HEK293 (cell line): ENCODE measurements around the gene UTP11.

ENCODE experiments used
- CTCF ChIA-PET: fragments of 350-600 bp; formaldehyde crosslinking; extraction: SDS; loops from one replicate; lab custom pipeline; 2021; ENCODE audit warnings: antibody characterized with exemption; lab: Yijun Ruan, JAX
- POLR2A ChIA-PET: fragments of 300-600 bp; formaldehyde crosslinking; extraction: SDS; loops from one replicate; lab custom pipeline; 2020; ENCODE audit warnings: antibody characterized with exemption, inconsistent platforms; lab: Yijun Ruan, JAX
- H3K27ac ChIP-seq: fragments of 200-500 bp; sonication (Bioruptor generic); 2 replicates; pipeline ENCODE4 v1.5.1; 2014; ENCODE audit warnings: low read depth, low read length, control low read depth, inconsistent platforms; ENCODE audit errors: extremely low read depth
- H3K36me3 ChIP-seq, 2 experiments: fragments of 200-500 bp in 1 of 2; sonication (Bioruptor generic) in 1 of 2; 1 replicate in 1 of 2; 2 replicates in 1 of 2; pipeline ENCODE4 v1.5.1; 2014 to 2017; ENCODE audit warnings: inconsistent platforms in 2 of 2, low read length in 2 of 2; ENCODE audit not compliant: control insufficient read depth in 2 of 2, insufficient read depth in 1 of 2
- H3K4me1 ChIP-seq: fragments of 200-500 bp; sonication (Bioruptor generic); 2 replicates; pipeline ENCODE4 v1.5.1; 2014; ENCODE audit warnings: mild to moderate bottlenecking, low read length, inconsistent platforms; ENCODE audit not compliant: control insufficient read depth, insufficient read depth
- H3K4me3 ChIP-seq: 2 replicates; pipeline ENCODE4 v1.5.1; 2011; ENCODE audit warnings: low read depth, mild to moderate bottlenecking, control low read depth, low read length, moderate library complexity
- H3K9me3 ChIP-seq: fragments of 200-500 bp; sonication (Bioruptor generic); 2 replicates; pipeline ENCODE4 v1.5.1; 2014; ENCODE audit warnings: low read depth, low read length, inconsistent platforms; ENCODE audit not compliant: control insufficient read depth, insufficient read depth
- EGR2 ChIP-seq: fragments of 450-650 bp; formaldehyde crosslinking; IDR thresholded peaks from 2 replicates; pipeline ENCODE4 v1.5.1; 2016; ENCODE audit warnings: low read depth, missing biosample characterization, missing genetic modification characterization
- HOXD13 ChIP-seq: sonication (generic); formaldehyde crosslinking; IDR thresholded peaks from 2 replicates; pipeline ENCODE4 v1.8.0; 2022; ENCODE audit warnings: missing genetic modification reagents, borderline replicate concordance
- OVOL3 ChIP-seq: fragments of 450-650 bp; formaldehyde crosslinking; IDR thresholded peaks from 2 replicates; pipeline ENCODE4 v1.5.1; 2016; ENCODE audit warnings: missing biosample characterization, missing genetic modification characterization
- RBAK ChIP-seq: fragments of 450-650 bp; formaldehyde crosslinking; IDR thresholded peaks from 2 replicates; pipeline ENCODE4 v1.5.1; 2016; ENCODE audit warnings: missing biosample characterization, missing genetic modification characterization
- SCRT1 ChIP-seq: fragments of 450-650 bp; formaldehyde crosslinking; IDR thresholded peaks from 2 replicates; pipeline ENCODE4 v1.5.1; 2016; ENCODE audit warnings: missing biosample characterization, missing genetic modification characterization, borderline replicate concordance
- ZFP69B ChIP-seq: fragments of 450-650 bp; formaldehyde crosslinking; IDR thresholded peaks from 2 replicates; pipeline ENCODE4 v1.5.1; 2016; ENCODE audit warnings: missing biosample characterization, missing genetic modification characterization
- ZNF146 ChIP-seq: fragments of 450-650 bp; formaldehyde crosslinking; IDR thresholded peaks from 2 replicates; pipeline ENCODE4 v1.5.1; 2016; ENCODE audit warnings: missing biosample characterization, missing genetic modification characterization
- ZNF16 ChIP-seq: fragments of 450-650 bp; formaldehyde crosslinking; IDR thresholded peaks from 2 replicates; pipeline ENCODE4 v1.5.1; 2016; ENCODE audit warnings: low read depth, missing biosample characterization, missing genetic modification characterization
- ZNF202 ChIP-seq: fragments of 450-650 bp; formaldehyde crosslinking; IDR thresholded peaks from 2 replicates; pipeline ENCODE4 v1.5.1; 2016; ENCODE audit warnings: missing biosample characterization, missing genetic modification characterization, borderline replicate concordance
- ZNF341 ChIP-seq: fragments of 450-650 bp; formaldehyde crosslinking; IDR thresholded peaks from 2 replicates; pipeline ENCODE4; 2016; ENCODE audit warnings: low read depth, missing biosample characterization, missing genetic modification characterization
- ZNF394 ChIP-seq: fragments of 450-650 bp; formaldehyde crosslinking; IDR thresholded peaks from 2 replicates; pipeline ENCODE4 v1.5.1; 2016; ENCODE audit warnings: missing biosample characterization, missing genetic modification characterization, mild to moderate bottlenecking, moderate library complexity, borderline replicate concordance
- ZNF610 ChIP-seq: fragments of 450-650 bp; formaldehyde crosslinking; IDR thresholded peaks from 2 replicates; pipeline ENCODE4 v1.5.1; 2016; ENCODE audit warnings: missing biosample characterization, missing genetic modification characterization, borderline replicate concordance
- ZNF654 ChIP-seq: fragments of 450-650 bp; formaldehyde crosslinking; IDR thresholded peaks from 2 replicates; pipeline ENCODE4 v1.5.1; 2016; ENCODE audit warnings: low read depth, missing biosample characterization, missing genetic modification characterization
- ZNF658 ChIP-seq: fragments of 450-650 bp; formaldehyde crosslinking; IDR thresholded peaks from 2 replicates; pipeline ENCODE4; 2016; ENCODE audit warnings: missing biosample characterization, missing genetic modification characterization
- ZNF670 ChIP-seq: fragments of 450-650 bp; formaldehyde crosslinking; IDR thresholded peaks from 2 replicates; pipeline ENCODE4 v1.5.1; 2016; ENCODE audit warnings: missing biosample characterization, missing genetic modification characterization, low read depth
- ZNF776 ChIP-seq: fragments of 450-650 bp; formaldehyde crosslinking; IDR thresholded peaks from 2 replicates; pipeline ENCODE4 v1.5.0; 2017; ENCODE audit warnings: missing biosample characterization, missing genetic modification characterization, borderline replicate concordance
- ZNF830 ChIP-seq: fragments of 450-650 bp; IDR thresholded peaks from 2 replicates; pipeline ENCODE4 v1.5.0; 2018; ENCODE audit warnings: missing biosample characterization, missing genetic modification characterization, low read depth, mild to moderate bottlenecking, moderate library complexity
- TF ChIP-seq, protein P1 (sequence below): fragments of 450-650 bp; formaldehyde crosslinking; IDR thresholded peaks from 2 replicates; pipeline ENCODE4 v1.5.1; 2016; ENCODE audit warnings: missing biosample characterization, missing genetic modification characterization
- TF ChIP-seq, protein P2 (sequence below): IDR thresholded peaks from 2 replicates; pipeline ENCODE4 v1.6.1; 2011; ENCODE audit warnings: mild to moderate bottlenecking, low read depth, low read length, borderline replicate concordance
- TF ChIP-seq, protein P3 (sequence below): fragments of 450-650 bp; formaldehyde crosslinking; IDR thresholded peaks from 2 replicates; pipeline ENCODE4 v1.5.1; 2016; ENCODE audit warnings: missing biosample characterization, missing genetic modification characterization
- TF ChIP-seq, protein P4 (sequence below): fragments of 450-650 bp; formaldehyde crosslinking; IDR thresholded peaks from 2 replicates; pipeline ENCODE4 v1.5.1; 2016; ENCODE audit warnings: missing biosample characterization, missing genetic modification characterization
- TF ChIP-seq, protein P5 (sequence below): fragments of 450-650 bp; formaldehyde crosslinking; conservative IDR thresholded peaks from 2 replicates; pipeline ENCODE4 v1.5.1; 2016; ENCODE audit warnings: low read depth, missing biosample characterization, missing genetic modification characterization

Gene UTP11

DNA sequence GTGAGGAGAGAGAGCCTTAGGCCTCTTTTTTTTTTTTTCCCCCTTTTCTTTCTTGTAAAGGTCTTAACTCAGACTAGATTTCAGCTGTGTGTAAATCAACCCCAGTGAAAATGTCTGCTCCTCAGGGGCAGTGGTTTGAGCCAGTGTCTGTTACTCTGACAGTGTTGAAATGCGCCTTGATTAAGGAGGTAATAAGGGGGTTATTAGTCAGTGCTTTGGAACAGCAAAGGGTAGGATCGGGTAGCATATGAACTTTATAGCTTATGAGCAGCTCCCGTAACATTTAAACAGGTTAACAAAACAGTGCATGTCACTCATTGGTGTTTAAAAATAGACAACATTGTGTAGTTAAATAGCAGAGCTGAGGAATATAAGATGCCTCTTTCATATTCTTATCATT is 10.3 kb downstream of the UTP11 start:
- POLR2A ChIA-PET = interaction anchor here (0.6 kb wide), 1 partner anchor 41 kb away, joined by 3 read pairs; no protein-coding TSS in a partner anchor
- H3K9me3 ChIP-seq = no peaks in the 10 kb centered on the region
- H3K4me3 ChIP-seq = no peak overlapping the region
- H3K4me1 ChIP-seq = no peaks in the 10 kb centered on the region
- H3K36me3 ChIP-seq = peaks cover 53 to 96% of the 10 kb centered on the region in 2 experiments
- no peak overlapping the region for H3K27ac ChIP-seq
- CTCF ChIA-PET = interaction anchor here (0.6 to 1.1 kb wide), 4 partner anchors 9 to 567 kb away, joined by 3 to 4 read pairs (median 4); no protein-coding TSS in a partner anchor
- TF ChIP-seq ZNF830 (tag by site-specific recombination) (no peak), ZNF341 (tag by site-specific recombination) (no peak), ZNF658 (no peak), ZNF610 (tag by site-specific recombination) (no peak), ZNF654 (no peak), ZNF776 (tag by site-specific recombination) (no peak), HOXD13 (CRISPR knock-in tag) (no peak), ZFP69B (tag by site-specific recombination) (no peak), ZNF670 (tag by site-specific recombination) (no peak), RBAK (tag by site-specific recombination) (no peak), OVOL3 (tag by site-specific recombination) (no peak), ZNF202 (tag by site-specific recombination) (no peak), ZNF16 (tag by site-specific recombination) (no peak)
- TF ChIP-seq, protein P1, sequence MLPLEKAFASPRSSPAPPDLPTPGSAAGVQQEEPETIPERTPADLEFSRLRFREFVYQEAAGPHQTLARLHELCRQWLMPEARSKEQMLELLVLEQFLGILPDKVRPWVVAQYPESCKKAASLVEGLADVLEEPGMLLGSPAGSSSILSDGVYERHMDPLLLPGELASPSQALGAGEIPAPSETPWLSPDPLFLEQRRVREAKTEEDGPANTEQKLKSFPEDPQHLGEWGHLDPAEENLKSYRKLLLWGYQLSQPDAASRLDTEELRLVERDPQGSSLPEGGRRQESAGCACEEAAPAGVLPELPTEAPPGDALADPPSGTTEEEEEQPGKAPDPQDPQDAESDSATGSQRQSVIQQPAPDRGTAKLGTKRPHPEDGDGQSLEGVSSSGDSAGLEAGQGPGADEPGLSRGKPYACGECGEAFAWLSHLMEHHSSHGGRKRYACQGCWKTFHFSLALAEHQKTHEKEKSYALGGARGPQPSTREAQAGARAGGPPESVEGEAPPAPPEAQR (tag by site-specific recombination) = no peak
- TF ChIP-seq, protein P2, sequence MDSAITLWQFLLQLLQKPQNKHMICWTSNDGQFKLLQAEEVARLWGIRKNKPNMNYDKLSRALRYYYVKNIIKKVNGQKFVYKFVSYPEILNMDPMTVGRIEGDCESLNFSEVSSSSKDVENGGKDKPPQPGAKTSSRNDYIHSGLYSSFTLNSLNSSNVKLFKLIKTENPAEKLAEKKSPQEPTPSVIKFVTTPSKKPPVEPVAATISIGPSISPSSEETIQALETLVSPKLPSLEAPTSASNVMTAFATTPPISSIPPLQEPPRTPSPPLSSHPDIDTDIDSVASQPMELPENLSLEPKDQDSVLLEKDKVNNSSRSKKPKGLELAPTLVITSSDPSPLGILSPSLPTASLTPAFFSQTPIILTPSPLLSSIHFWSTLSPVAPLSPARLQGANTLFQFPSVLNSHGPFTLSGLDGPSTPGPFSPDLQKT = no peak

DNA sequence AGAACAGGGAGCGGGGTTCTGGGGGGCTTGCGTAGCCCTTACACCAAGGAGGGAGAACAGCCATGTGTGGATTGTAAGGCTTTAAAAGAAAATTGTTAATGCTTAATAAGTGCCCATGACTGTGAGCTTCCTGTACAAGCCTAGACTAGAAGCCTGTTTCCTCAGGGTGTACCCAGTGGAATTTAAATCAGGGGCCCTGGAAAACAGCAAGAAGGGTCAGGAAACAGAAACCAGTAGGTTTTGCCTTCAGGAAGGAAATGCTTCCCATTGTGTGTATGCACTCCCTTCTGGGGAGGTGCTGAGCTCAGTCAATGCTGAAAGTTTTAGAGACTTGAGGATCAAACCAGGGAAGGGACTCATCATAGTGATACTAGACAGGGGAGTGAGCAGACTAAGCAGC is 12.7 kb downstream of the UTP11 start:
- ChIA-PET POLR2A (no interaction called here), CTCF (interaction anchor here (0.7 to 5.6 kb wide), 6 partner anchors 11 to 809 kb away, joined by 3 to 27 read pairs (median 4); no protein-coding TSS in a partner anchor)
- Histone ChIP-seq H3K4me3 (no peak overlapping the region), H3K9me3 (no peaks in the 10 kb centered on the region), H3K4me1 (peaks cover 18% of the 10 kb centered on the region), H3K27ac (no peak overlapping the region), H3K36me3 (peaks cover 33 to 74% of the 10 kb centered on the region in 2 experiments)
- TF ChIP-seq ZNF146 (no peak), ZNF394 (tag by site-specific recombination) (no peak), EGR2 (no peak), SCRT1 (tag by site-specific recombination) (no peak)
- TF ChIP-seq, protein P3, sequence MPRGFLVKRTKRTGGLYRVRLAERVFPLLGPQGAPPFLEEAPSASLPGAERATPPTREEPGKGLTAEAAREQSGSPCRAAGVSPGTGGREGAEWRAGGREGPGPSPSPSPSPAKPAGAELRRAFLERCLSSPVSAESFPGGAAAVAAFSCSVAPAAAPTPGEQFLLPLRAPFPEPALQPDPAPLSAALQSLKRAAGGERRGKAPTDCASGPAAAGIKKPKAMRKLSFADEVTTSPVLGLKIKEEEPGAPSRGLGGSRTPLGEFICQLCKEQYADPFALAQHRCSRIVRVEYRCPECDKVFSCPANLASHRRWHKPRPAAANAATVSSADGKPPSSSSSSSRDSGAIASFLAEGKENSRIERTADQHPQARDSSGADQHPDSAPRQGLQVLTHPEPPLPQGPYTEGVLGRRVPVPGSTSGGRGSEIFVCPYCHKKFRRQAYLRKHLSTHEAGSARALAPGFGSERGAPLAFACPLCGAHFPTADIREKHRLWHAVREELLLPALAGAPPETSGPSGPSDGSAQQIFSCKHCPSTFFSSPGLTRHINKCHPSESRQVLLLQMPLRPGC = no peak
- TF ChIP-seq, protein P4, sequence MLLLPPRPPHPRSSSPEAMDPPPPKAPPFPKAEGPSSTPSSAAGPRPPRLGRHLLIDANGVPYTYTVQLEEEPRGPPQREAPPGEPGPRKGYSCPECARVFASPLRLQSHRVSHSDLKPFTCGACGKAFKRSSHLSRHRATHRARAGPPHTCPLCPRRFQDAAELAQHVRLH (tag by site-specific recombination) = no peak
- TF ChIP-seq, protein P5, sequence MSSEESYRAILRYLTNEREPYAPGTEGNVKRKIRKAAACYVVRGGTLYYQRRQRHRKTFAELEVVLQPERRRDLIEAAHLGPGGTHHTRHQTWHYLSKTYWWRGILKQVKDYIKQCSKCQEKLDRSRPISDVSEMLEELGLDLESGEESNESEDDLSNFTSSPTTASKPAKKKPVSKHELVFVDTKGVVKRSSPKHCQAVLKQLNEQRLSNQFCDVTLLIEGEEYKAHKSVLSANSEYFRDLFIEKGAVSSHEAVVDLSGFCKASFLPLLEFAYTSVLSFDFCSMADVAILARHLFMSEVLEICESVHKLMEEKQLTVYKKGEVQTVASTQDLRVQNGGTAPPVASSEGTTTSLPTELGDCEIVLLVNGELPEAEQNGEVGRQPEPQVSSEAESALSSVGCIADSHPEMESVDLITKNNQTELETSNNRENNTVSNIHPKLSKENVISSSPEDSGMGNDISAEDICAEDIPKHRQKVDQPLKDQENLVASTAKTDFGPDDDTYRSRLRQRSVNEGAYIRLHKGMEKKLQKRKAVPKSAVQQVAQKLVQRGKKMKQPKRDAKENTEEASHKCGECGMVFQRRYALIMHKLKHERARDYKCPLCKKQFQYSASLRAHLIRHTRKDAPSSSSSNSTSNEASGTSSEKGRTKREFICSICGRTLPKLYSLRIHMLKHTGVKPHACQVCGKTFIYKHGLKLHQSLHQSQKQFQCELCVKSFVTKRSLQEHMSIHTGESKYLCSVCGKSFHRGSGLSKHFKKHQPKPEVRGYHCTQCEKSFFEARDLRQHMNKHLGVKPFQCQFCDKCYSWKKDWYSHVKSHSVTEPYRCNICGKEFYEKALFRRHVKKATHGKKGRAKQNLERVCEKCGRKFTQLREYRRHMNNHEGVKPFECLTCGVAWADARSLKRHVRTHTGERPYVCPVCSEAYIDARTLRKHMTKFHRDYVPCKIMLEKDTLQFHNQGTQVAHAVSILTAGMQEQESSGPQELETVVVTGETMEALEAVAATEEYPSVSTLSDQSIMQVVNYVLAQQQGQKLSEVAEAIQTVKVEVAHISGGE = no peak
